Sigmoid colon (tissue), 7 donors: ENCODE measurements around the gene ANKRD33. TPM values are rescaled to one million over a fixed set of nuclear protein-coding genes. Genes with fewer than 3 reads are reported as not detected.

Source experiments
- DNase-seq: peaks from one replicate; pipeline ENCODE4 v3.0.0-alpha.2; 2019
- H3K27ac ChIP-seq, 4 donors: fragments of 200-600 bp; sonication (generic); one replicate each; pipeline ENCODE4 v1.5.1; 2016 to 2019; ENCODE audit warnings: mild to moderate bottlenecking in 1 of 4
- H3K27me3 ChIP-seq, 3 donors: fragments of 200-600 bp; sonication (generic); one replicate each; pipeline ENCODE4 v1.5.1; 2019; ENCODE audit warnings: mild to moderate bottlenecking in 1 of 3
- H3K36me3 ChIP-seq, 4 donors: fragments of 200-600 bp; sonication (generic); one replicate each; pipeline ENCODE4 v1.5.1; 2016 to 2019
- H3K4me1 ChIP-seq, 4 donors: fragments of 200-600 bp; sonication (generic); one replicate each; pipeline ENCODE4 v1.5.1; 2017 to 2019
- H3K4me3 ChIP-seq, 4 donors: fragments of 200-600 bp; sonication (generic); one replicate each; pipeline ENCODE4 v1.5.1; 2017 to 2019; ENCODE audit warnings: mild to moderate bottlenecking in 2 of 4, moderate library complexity in 1 of 4
- H3K9me3 ChIP-seq, 4 donors: fragments of 200-600 bp in 3 of 4; sonication (generic) in 3 of 4; one replicate each; pipeline versions ENCODE4 v1.5.1 to v1.6.1; 2013 to 2019
- CTCF ChIP-seq, 4 experiments: fragments of 450-650 bp in 3 of 4; fragments of 200-600 bp in 1 of 4; IDR thresholded peaks; one replicate each; pipeline ENCODE4 v1.5.1; 2016 to 2019; ENCODE audit warnings: antibody characterized with exemption in 4 of 4, mild to moderate bottlenecking in 3 of 4, moderate library complexity in 2 of 4
- EP300 ChIP-seq, 4 donors: sonication (generic); formaldehyde crosslinking; IDR thresholded peaks; one replicate each; pipeline ENCODE4 v1.6.1; 2017; ENCODE audit warnings: antibody characterized with exemption in 4 of 4
- POLR2A ChIP-seq, 2 donors: fragments of 450-650 bp; IDR thresholded peaks; one replicate each; pipeline ENCODE4 v1.6.1; 2016; ENCODE audit warnings: antibody characterized with exemption in 2 of 2, mild to moderate bottlenecking in 2 of 2, moderate library complexity in 2 of 2
- POLR2AphosphoS5 ChIP-seq, 4 donors: sonication (generic); formaldehyde crosslinking; IDR thresholded peaks; one replicate each; pipeline ENCODE4 v1.6.1; 2017; ENCODE audit warnings: antibody characterized with exemption in 4 of 4
- WGBS, 2 donors: extraction: QIAGEN DNeasy Blood & Tissue Kit; methylation state at CpG; one replicate each; pipeline ENCODE4 v1.1.7; 2013; 5-methylcytosine and 5-hydroxymethylcytosine counted together
- intact Hi-C: fragments of 100-400 bp; cut with DNase I; formaldehyde crosslinking; loops from one replicate; pipeline ENCODE4 v1.15.1; 2023
- polyA plus RNA-seq, 3 donors: library from polyadenylated mRNA; stranded (reverse); fragments of 200-250 nt; gene quantifications; one replicate each; pipeline ENCODE4 v1.2.3, GENCODE V29; 2013
- total RNA-seq, 4 donors: library from RNA; depleted of rRNA; stranded (reverse); fragments of >200 nt; gene quantifications; one replicate each; pipeline ENCODE4 v1.1.0, GENCODE V29; 2016
- donor health status: healthy with polysubstance abuse.
- donor health status: Bipolar disorder and iron deficiency.
- donor health status: healthy.

Gene ANKRD33
- total and polyA plus RNA-seq, 7 donors = 0.16 TPM; not detected in 6

- WGBS, 2 donors = 90 to 93% methylated on average over 7 of the region's 7 CpGs
- no peaks in the 10 kb centered on the region for H3K9me3 ChIP-seq
- TF ChIP-seq EP300 (IDR thresholded peaks at IDR 0.05) (no peak), POLR2A (IDR thresholded peaks at IDR 0.05) (no peak), POLR2AphosphoS5 (IDR thresholded peaks at IDR 0.05) (no peak)
These were observed 22.1 kb upstream of the ANKRD33 start for GRCh38 chr12:51865757-51866270.

GRCh38 chr12:51866324-51866723 is 21.6 kb upstream of the ANKRD33 start:
- H3K4me1 ChIP-seq = peaks cover 0 to 28% (median 26%) of the 10 kb centered on the region in 4 donors
- DNase-seq = no peak
- no peaks in the 10 kb centered on the region for H3K9me3 ChIP-seq
- H3K27ac ChIP-seq = no peak overlapping the region
- no peak overlapping the region for H3K4me3 ChIP-seq
- WGBS, 2 donors = 92 to 94% methylated on average over 4 of the region's 4 CpGs
- intact Hi-C loops = no loop called here
- TF ChIP-seq POLR2A (IDR thresholded peaks at IDR 0.05) (no peak), CTCF (IDR thresholded peaks at IDR 0.05) (no peak)
- peaks cover 27 to 89% (median 48%) of the 10 kb centered on the region in 3 donors for H3K27me3 ChIP-seq
- no peaks in the 10 kb centered on the region for H3K36me3 ChIP-seq

More at GRCh38 chr12:51865757-51866270, 22.1 kb upstream of the ANKRD33 start:
- Histone ChIP-seq H3K27me3 (peaks cover 27 to 89% (median 48%) of the 10 kb centered on the region in 3 donors), H3K4me3 (no peak overlapping the region), H3K36me3 (no peaks in the 10 kb centered on the region), H3K27ac (no peak overlapping the region), H3K4me1 (peaks cover 0 to 28% (median 26%) of the 10 kb centered on the region in 4 donors)
- intact Hi-C loops = no loop called here
- no peak for DNase-seq

GRCh38 chr12:51866762-51867161 is 21.1 kb upstream of the ANKRD33 start:
- Histone ChIP-seq H3K27ac (no peak overlapping the region), H3K4me3 (no peak overlapping the region), H3K27me3 (peaks cover 27 to 89% (median 48%) of the 10 kb centered on the region in 3 donors), H3K36me3 (no peaks in the 10 kb centered on the region), H3K9me3 (no peaks in the 10 kb centered on the region), H3K4me1 (peaks cover 0 to 28% (median 26%) of the 10 kb centered on the region in 4 donors)
- WGBS, 2 donors = 84 to 94% methylated on average over 8 of the region's 8 CpGs
- TF ChIP-seq POLR2AphosphoS5 (IDR thresholded peaks at IDR 0.05) (no peak), CTCF (IDR thresholded peaks at IDR 0.05) (no peak), POLR2A (IDR thresholded peaks at IDR 0.05) (no peak), EP300 (IDR thresholded peaks at IDR 0.05) (no peak)
- no peak for DNase-seq
- intact Hi-C loops = no loop called here

GRCh38 chr12:51867371-51867770 is 20.5 kb upstream of the ANKRD33 start:
- no peak for DNase-seq
- H3K27me3 ChIP-seq = peaks cover 27 to 83% (median 48%) of the 10 kb centered on the region in 3 donors

More at GRCh38 chr12:51867371-51867770, 20.5 kb upstream of the ANKRD33 start:
- intact Hi-C loops = no loop called here
- no peak for TF ChIP-seq POLR2AphosphoS5 (IDR thresholded peaks at IDR 0.05)
- TF ChIP-seq POLR2A (IDR thresholded peaks at IDR 0.05) = no peak
- no peak for TF ChIP-seq CTCF (IDR thresholded peaks at IDR 0.05)
- no peak for TF ChIP-seq EP300 (IDR thresholded peaks at IDR 0.05)
- peaks cover 0 to 28% (median 26%) of the 10 kb centered on the region in 4 donors for H3K4me1 ChIP-seq
- no peak overlapping the region for H3K27ac ChIP-seq
- no peaks in the 10 kb centered on the region for H3K9me3 ChIP-seq
- no peak overlapping the region for H3K4me3 ChIP-seq
- H3K36me3 ChIP-seq = no peaks in the 10 kb centered on the region
